OCI-LY1 (cell line): Measurements from ENCODE around the gene RAD51B.

Experiments used
- H2AFZ ChIP-seq: fragments of 200-600 bp; sonication (generic), shearing (Covaris generic); 2 replicates; pipeline ENCODE4 v1.6.0; 2014; ENCODE audit warnings: antibody characterized with exemption, mild to moderate bottlenecking, low read length
- H3F3A ChIP-seq: fragments of 200-600 bp; sonication (generic), shearing (Covaris generic); 2 replicates; pipeline ENCODE4 v1.6.0; 2014; ENCODE audit warnings: mild to moderate bottlenecking, antibody characterized with exemption, low read length, moderate library complexity; ENCODE audit not compliant: insufficient read depth
- H3K27ac ChIP-seq: fragments of 200-600 bp; sonication (generic); 2 replicates; pipeline ENCODE4 v1.5.1; 2014; ENCODE audit warnings: low read length, mixed run types, mild to moderate bottlenecking, low read depth; ENCODE audit not compliant: poor library complexity, severe bottlenecking
- H3K27me3 ChIP-seq: fragments of 200-600 bp; sonication (generic); 2 replicates; pipeline ENCODE4 v1.6.0; 2014; ENCODE audit warnings: antibody characterized with exemption, mild to moderate bottlenecking, low read length, moderate library complexity; ENCODE audit not compliant: insufficient read depth
- H3K36me3 ChIP-seq: fragments of 200-600 bp; sonication (generic); 2 replicates; pipeline ENCODE4 v1.6.1; 2014; ENCODE audit warnings: mild to moderate bottlenecking, antibody characterized with exemption, low read length, moderate library complexity, mixed read lengths; ENCODE audit not compliant: insufficient read depth
- H3K4me1 ChIP-seq: fragments of 200-600 bp; sonication (generic); 2 replicates; pipeline ENCODE4 v1.5.1; 2014; ENCODE audit warnings: mild to moderate bottlenecking, low read length, moderate library complexity; ENCODE audit not compliant: insufficient read depth, severe bottlenecking
- H3K4me2 ChIP-seq: fragments of 200-600 bp; sonication (generic), shearing (Covaris generic); 2 replicates; pipeline ENCODE4 v1.6.1; 2014; ENCODE audit warnings: low read length
- H3K4me3 ChIP-seq: fragments of 200-600 bp; sonication (generic); 2 replicates; pipeline ENCODE4 v1.5.1; 2014; ENCODE audit warnings: low read length, low read depth, mild to moderate bottlenecking, mixed read lengths; ENCODE audit not compliant: poor library complexity, severe bottlenecking
- H3K79me2 ChIP-seq: fragments of 200-600 bp; shearing (Covaris generic); 2 replicates; pipeline ENCODE4 v1.6.1; 2016; ENCODE audit warnings: mixed run types, low read length, mixed read lengths; ENCODE audit not compliant: insufficient read depth
- H3K9ac ChIP-seq: fragments of 200-600 bp; sonication (generic), shearing (Covaris generic); 2 replicates; pipeline ENCODE4 v1.6.1; 2014; ENCODE audit warnings: mild to moderate bottlenecking, low read length, mixed read lengths
- H3K9me2 ChIP-seq: fragments of 200-600 bp; sonication (generic), shearing (Covaris generic); 2 replicates; pipeline ENCODE4 v1.6.1; 2014; ENCODE audit warnings: low read depth, mild to moderate bottlenecking, low read length, mixed read lengths
- H3K9me3 ChIP-seq: fragments of 200-600 bp; shearing (Covaris generic); 2 replicates; pipeline ENCODE4 v1.6.1; 2014; ENCODE audit warnings: low read length, mixed read lengths
- H4K20me1 ChIP-seq: fragments of 200-600 bp; sonication (generic), shearing (Covaris generic); 2 replicates; pipeline ENCODE4 v1.6.0; 2016; ENCODE audit warnings: mild to moderate bottlenecking, low read length; ENCODE audit not compliant: insufficient read depth
- EZH2 ChIP-seq: fragments of 200-600 bp; sonication (generic), shearing (Covaris generic); IDR thresholded peaks from 2 replicates; pipeline ENCODE4 v1.8.0; 2017; ENCODE audit warnings: borderline replicate concordance, mixed run types, mild to moderate bottlenecking, antibody characterized with exemption, low read length, moderate library complexity, mixed read lengths
- TF ChIP-seq, protein P1 (sequence below): fragments of 200-600 bp; sonication (generic), shearing (Covaris generic); IDR thresholded peaks from 2 replicates; pipeline ENCODE4 v1.5.1; 2017; ENCODE audit warnings: mild to moderate bottlenecking, antibody characterized with exemption, low read length, moderate library complexity, mixed read lengths

Gene RAD51B

DNA sequence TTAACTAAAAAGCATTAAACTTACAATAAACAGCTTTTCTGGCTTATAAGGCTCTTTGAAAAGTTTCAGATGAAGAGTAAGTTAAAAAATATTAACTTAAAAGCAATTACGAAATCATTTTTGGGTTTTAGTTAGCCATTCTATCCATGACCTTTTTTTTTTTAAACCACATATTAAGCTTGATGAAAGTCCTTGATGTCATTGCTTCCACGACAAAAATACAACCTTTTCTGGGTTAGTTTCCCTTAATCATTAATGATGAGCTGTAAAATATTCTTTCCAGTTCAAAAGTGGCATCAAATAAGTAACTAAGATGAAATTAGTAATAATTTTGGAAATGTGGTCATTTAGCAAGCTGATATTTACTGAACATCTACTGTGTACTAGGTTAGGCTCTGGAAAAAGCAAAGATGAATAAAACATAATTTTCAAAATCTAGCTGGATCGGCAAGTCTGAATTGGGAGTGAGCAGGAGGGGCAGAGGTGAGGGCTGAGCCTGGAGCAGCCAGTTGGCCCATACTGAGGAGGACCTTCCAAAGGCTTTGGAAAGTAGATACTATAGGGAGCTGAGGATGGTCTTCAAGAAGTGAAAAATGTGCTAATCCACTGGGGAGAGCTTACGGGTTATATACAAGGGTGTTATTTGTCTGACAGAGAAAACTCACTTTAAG is 628.1 kb downstream of the RAD51B start:
- no peak overlapping the region for H3K4me2 ChIP-seq
- H3K27me3 ChIP-seq, result no peaks in the 10 kb centered on the region
- H4K20me1 ChIP-seq, result no peaks in the 10 kb centered on the region
- H3K4me3 ChIP-seq, result no peak overlapping the region
- no peaks in the 10 kb centered on the region for H3K36me3 ChIP-seq
- no peaks in the 10 kb centered on the region for H3F3A ChIP-seq
- no peaks in the 10 kb centered on the region for H3K79me2 ChIP-seq
- TF ChIP-seq EZH2, result no peak
- TF ChIP-seq, protein P1, sequence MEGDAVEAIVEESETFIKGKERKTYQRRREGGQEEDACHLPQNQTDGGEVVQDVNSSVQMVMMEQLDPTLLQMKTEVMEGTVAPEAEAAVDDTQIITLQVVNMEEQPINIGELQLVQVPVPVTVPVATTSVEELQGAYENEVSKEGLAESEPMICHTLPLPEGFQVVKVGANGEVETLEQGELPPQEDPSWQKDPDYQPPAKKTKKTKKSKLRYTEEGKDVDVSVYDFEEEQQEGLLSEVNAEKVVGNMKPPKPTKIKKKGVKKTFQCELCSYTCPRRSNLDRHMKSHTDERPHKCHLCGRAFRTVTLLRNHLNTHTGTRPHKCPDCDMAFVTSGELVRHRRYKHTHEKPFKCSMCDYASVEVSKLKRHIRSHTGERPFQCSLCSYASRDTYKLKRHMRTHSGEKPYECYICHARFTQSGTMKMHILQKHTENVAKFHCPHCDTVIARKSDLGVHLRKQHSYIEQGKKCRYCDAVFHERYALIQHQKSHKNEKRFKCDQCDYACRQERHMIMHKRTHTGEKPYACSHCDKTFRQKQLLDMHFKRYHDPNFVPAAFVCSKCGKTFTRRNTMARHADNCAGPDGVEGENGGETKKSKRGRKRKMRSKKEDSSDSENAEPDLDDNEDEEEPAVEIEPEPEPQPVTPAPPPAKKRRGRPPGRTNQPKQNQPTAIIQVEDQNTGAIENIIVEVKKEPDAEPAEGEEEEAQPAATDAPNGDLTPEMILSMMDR, result no peak
- no peak overlapping the region for H2AFZ ChIP-seq
- H3K9me3 ChIP-seq, result no peaks in the 10 kb centered on the region
- no peak overlapping the region for H3K27ac ChIP-seq
- H3K9me2 ChIP-seq, result no peaks in the 10 kb centered on the region
- H3K9ac ChIP-seq, result no peak overlapping the region
- peaks cover 14% of the 10 kb centered on the region for H3K4me1 ChIP-seq

DNA sequence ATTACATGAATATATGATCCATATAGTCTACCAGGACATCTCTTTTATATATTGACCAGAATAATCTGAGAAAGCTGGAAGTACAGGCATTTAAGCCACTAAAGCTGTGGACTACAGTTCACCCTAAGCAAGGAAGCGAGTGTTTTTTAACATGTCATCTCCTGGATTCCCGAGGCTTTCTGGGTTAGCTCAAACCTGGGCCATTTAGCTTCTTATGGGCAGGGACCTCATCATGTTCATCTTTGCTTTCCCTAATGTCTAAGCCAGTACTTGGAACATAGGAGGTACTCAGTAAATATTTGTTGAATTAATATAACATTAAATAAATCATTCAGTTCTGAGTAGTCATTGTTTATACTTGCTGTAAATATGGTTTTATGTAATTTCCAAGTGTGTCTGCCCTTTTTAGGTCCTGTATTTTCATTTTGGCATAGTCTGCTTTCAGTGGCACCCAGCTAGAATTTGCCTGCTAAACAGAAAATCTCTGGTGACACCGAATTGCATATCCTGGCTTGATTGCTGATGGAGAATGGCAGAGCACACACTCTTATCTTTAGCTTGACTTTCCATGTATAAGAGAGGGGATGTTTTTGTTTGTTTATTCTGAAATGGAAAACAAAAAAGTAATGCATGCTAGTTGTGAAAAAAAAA is 628.8 kb downstream of the RAD51B start:
- H3F3A ChIP-seq, result no peaks in the 10 kb centered on the region
- no peaks in the 10 kb centered on the region for H3K9me3 ChIP-seq
- no peaks in the 10 kb centered on the region for H3K27me3 ChIP-seq
- no peaks in the 10 kb centered on the region for H3K9me2 ChIP-seq
- no peak overlapping the region for H3K9ac ChIP-seq
- no peak overlapping the region for H2AFZ ChIP-seq
- no peaks in the 10 kb centered on the region for H4K20me1 ChIP-seq
- no peak overlapping the region for H3K4me2 ChIP-seq
- H3K79me2 ChIP-seq, result no peaks in the 10 kb centered on the region
- H3K4me3 ChIP-seq, result no peak overlapping the region
- no peak overlapping the region for H3K27ac ChIP-seq
- no peak for TF ChIP-seq EZH2
- TF ChIP-seq, protein P1, result no peak
- H3K36me3 ChIP-seq, result no peaks in the 10 kb centered on the region
- H3K4me1 ChIP-seq, result peaks cover 14% of the 10 kb centered on the region

DNA sequence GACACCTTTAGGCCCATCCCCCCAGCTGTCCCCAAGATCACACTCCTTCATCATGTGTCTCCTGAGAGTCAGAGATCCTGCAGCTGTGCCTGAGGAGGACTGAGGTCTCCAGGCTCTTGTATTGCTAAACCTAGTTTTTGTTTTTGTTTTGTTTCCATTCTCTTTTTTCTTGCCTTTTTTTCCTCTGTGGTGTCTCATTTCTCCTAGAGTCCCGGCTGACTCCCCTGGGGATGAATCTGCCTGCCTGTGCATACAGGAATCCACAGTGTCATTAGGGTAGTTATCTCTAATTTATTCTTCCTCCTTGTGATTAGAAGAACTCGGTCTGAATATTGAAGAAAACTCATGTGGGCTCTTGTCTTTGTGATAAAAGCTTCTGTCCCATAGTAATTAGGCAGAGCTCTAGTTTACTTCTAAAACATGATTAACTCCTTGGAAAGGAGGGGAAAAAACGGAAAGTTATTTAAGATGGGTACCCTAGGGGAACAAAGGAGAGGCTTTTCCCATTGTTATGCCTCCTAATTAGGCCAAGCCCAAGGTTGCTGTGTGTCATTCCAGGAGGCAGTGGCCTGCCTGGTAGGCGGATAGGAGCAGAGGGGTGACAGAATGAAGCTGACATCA is 630.1 kb downstream of the RAD51B start:
- no peak overlapping the region for H3K27ac ChIP-seq
- no peak overlapping the region for H2AFZ ChIP-seq
- no peaks in the 10 kb centered on the region for H3K79me2 ChIP-seq
- no peak overlapping the region for H3K4me2 ChIP-seq
- no peaks in the 10 kb centered on the region for H3K9me2 ChIP-seq
- no peaks in the 10 kb centered on the region for H3F3A ChIP-seq
- no peak overlapping the region for H3K9ac ChIP-seq
- no peaks in the 10 kb centered on the region for H4K20me1 ChIP-seq
- no peaks in the 10 kb centered on the region for H3K27me3 ChIP-seq
- no peaks in the 10 kb centered on the region for H3K36me3 ChIP-seq
- peaks cover 4% of the 10 kb centered on the region; the same call in 1 of the 2 replicates for H3K9me3 ChIP-seq
- H3K4me1 ChIP-seq, result peaks cover 10% of the 10 kb centered on the region
- TF ChIP-seq EZH2, result no peak
- TF ChIP-seq, protein P1, result no peak
- H3K4me3 ChIP-seq, result no peak overlapping the region
